IPS DF 19.7 (cell line): Measurements from ENCODE around the gene ZNF200.

Experiments used
- DNase-seq: peaks from one replicate; pipeline ENCODE4 v3.0.0-alpha.2; 2013; ENCODE audit warnings: low read depth, low spot score

Gene ZNF200

DNA sequence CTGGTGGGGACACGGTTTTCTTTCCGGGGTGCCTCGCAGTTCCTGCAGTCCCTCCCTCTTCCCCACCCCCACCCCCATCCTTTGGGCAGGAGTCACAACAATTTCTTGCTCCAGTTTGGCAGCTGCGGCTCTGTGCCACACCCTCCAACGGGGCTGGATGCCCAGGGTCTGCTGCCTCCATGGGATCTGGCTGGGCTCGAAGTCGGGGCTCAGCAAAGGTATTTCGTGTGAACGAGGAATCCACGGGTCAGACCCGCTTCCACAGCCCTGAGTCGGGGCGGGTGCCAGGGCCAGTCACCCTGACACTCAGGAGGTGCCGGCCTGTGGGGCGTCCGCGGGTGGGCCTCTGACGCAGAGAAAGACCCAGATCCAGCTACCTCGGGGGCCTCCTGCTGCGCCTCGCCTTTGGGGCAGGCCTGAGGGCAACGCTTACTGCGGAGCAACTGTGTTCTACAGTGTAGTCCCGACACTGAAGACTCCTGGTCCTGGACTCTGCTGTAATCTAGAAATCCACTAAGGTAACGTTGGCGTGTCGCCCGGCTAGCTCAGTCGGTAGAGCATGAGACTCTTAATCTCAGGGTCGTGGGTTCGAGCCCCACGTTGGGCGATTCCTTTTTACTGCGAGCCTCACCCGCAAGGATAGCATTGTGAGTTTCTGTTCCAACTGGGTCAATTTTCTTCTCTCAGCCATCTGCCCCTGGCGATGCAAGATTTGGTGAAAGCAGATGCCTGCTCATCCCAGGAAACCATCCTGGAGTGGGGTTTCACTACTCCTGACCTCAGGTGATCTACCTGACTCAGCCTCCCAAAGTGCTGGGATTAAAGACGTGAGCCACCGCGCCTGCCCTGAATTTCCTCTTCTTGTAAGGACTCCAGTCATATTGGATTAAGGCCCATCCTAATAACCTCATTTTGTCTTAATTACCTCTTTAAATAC is 59.5 kb downstream of the ZNF200 start:
- DNase-seq, result no peak

DNA sequence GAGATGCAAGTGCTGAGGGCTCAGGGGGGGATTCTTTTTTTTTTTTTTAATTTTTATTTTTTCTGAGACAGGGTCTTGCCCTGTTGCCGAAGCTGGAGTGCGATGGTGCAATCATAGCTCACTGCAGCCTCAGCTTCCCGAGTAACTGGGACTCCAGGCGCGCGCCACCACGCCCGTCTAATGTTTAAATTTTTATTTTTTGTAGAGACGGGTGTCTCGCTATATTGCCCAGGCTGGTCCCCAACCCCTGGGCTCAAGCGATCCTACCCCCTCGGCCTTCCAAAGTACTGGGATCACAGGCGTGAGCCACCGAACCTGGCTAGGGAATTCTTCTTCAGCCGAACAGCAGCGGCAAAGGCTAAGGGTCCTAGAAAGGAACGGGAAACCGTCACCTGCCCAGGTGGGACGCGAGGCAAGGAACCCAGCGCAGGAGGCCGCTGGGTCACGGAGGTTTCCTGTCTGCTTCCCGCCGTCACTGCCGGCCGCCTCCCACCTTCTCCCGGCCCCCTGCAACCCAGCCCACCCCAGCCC is 60.3 kb downstream of the ZNF200 start:
- DNase-seq, result no peak

DNA sequence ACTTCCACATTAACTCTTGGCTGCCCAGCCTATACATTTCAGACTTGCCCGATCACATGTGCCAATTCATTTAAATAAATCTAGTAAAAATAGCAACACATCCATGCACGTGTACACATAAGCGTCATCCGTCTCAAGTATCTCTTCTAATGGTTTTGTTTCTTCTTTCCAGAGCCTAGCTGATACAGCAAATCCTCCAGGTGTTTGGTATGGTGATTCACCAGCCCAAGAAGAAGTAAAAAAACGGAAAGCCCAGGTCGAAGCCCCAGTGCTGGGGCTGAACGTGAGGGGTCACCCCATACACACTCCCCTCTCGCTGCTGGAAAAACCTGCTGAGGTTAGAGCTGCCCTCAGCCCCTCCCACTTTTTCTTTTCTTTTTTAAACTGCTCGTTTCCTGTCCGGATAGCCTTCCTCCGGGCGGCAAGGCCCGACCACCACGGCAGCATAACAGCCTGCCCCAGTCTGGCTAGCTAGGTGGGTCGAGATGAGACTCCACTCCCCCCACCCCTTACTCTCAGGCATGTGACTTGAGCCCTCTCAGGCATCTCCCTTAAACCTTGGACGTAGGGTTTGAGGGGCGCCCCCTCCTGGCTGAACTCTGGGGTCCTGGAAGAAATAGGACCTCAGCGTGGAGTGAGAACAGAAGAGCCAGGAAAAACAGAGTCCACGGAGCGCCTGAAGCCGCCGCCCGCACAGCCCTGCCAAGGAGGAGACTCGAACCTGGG is 60.9 kb downstream of the ZNF200 start:
- no peak for DNase-seq
